ENCODE results near the gene CRYGD. TPM values are rescaled to one million over a fixed set of nuclear protein-coding genes. Genes with fewer than 3 reads are reported as not detected.
"Not testable (repeated sequence)": the region's sequence is repeated elsewhere in the genome, so short reads cannot be mapped to it uniquely, and the experiment has no call there.

The CRYGD gene
- polyA plus RNA-seq (2012; ENCODE audit: missing spikeins): not detected

DNA sequence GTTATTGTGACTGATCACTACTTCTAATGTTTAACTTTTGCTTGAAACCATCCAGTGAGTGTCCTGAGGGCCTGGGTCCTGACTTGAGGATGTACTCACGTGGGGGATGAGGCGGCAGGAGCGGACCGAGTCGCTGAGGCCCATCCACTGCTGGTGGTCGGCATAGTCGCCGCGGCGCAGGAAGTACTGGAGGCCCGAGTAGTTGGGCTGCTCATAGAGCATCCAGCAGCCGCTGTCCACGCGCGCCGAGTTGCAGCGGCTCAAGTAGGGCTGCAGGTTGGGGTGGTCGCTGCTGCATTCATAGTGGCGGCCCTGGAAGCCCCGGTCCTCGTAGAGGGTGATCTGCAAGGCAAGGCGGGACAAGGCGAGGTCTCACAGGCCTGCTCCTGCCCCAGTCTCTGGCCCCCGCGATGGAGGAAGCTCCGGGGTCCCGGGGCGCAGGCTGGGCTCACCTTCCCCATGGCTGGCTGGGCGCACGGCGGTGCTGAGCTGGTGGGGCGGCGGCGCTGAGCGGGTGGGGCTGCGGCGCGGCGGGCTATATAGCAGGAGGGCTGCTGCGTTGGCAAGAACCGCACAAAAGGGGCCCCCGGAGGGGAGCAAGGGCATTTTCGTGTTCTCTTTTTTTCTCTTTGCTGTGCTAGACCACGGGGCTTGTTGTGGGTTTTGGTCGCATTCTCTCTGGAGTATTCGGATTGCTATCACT is at the start of gene CRYGD:
TSS of gene CRYGD (minus strand) at position 512 of the 703 bp plus-strand sequence. CDS start at position 461, 51 bp downstream.
- not testable (repeated sequence) for FAIRE-seq; DNase-seq (ENCODE audit: insufficient read length)

DNA sequence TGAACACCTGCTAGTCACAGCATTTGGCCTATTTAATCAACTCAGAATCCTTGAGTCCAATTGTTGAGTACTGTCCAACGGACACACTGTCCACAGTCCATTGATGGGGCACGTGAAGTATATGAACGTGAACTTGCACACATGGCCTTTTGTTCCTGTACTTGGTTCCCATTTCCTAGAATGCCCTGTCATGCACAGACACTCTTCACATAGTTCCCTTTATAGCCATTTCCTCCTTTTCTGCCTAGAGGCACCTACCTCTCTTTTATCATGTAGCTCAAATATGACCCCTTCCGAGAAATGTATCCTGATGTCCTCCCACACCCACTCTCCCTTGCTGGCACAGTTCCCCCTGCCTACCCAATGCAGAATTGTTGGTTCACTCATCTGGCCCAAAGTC is 47.8 kb upstream of the CRYGD start:
- DNase-seq (ENCODE audit: insufficient read length) (no peak), FAIRE-seq (no peak)
- no peak for TF ChIP-seq TAF1 (IDR thresholded peaks at IDR 0.05; ENCODE audit: borderline replicate concordance, low read depth, low read length)
- no peak for TF ChIP-seq POLR2A (IDR thresholded peaks at IDR 0.05; ENCODE audit: low read depth, low read length)
- no peak for TF ChIP-seq POLR2AphosphoS5 (IDR thresholded peaks at IDR 0.05; ENCODE audit: low read depth, low read length)

DNA sequence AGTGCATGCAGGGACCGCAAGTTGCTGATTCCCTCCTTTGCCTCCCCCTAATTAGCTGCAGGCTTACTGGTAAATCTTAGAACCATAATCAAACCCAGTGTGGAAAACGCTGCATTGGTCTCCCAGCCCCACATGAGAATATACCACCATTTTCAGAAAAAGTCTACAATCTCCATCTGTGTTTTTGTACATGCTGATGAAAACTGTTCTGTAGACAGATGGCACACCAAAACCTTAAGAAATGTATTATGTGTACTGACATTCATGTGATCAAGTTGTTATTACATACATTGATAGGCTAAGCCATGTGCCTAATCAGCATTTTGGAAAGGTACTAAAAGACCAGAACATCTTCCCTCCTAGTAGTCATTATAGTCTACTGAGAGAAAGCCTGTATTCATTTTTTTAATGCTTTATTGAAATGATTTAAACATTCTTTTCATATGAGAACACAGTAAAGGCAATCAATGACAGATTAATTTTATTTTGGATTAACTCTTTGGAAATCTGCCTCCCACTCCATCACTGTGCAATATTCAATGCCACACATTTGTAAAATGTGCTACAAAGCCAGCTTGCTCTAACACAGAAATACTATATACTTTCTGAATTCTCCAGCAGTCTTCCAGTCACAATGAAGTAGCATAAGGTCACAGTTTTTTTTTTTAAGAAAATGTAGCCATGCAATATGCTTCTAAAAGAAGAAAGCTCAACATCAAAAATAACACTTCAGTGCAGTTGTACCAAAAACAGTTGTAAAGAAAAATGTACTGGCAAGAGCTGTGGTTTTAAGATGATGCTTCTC is 40.8 kb upstream of the CRYGD start:
- DNase-seq (ENCODE audit: insufficient read length): no peak
- FAIRE-seq: no peak
- TF ChIP-seq POLR2AphosphoS5 (IDR thresholded peaks at IDR 0.05; ENCODE audit: low read depth, low read length): no peak
- no peak for TF ChIP-seq TAF1 (IDR thresholded peaks at IDR 0.05; ENCODE audit: borderline replicate concordance, low read depth, low read length)
- TF ChIP-seq POLR2A (IDR thresholded peaks at IDR 0.05; ENCODE audit: low read depth, low read length): no peak

DNA sequence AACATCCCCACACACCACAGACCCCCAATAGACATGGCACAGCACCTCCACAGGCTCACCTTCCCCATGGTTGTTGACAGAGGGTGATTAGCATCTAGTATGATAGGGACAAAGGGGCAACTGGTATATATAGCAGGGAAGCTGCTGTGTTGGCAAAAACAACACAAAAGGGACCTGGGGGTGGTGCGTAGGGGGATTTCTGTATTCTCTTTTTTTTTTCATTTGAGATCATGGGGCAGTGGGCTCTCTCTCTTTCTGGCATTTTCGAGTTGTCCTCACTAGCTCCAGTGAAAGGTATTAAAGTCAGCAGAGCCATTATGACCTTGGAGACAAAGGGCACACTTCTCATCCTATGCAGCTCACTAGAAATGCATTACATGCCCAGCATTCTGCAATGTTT is 39.2 kb upstream of the CRYGD start, which contains the start of gene CRYGA:
TSS of gene CRYGA (minus strand) at position 101 of the 400 bp plus-strand sequence. CDS start at position 68, 33 bp downstream.
- DNase-seq (ENCODE audit: insufficient read length): no peak
- no peak for TF ChIP-seq TAF1 (IDR thresholded peaks at IDR 0.05; ENCODE audit: borderline replicate concordance, low read depth, low read length)
- no peak for TF ChIP-seq POLR2AphosphoS5 (IDR thresholded peaks at IDR 0.05; ENCODE audit: low read depth, low read length)
- no peak for FAIRE-seq

DNA sequence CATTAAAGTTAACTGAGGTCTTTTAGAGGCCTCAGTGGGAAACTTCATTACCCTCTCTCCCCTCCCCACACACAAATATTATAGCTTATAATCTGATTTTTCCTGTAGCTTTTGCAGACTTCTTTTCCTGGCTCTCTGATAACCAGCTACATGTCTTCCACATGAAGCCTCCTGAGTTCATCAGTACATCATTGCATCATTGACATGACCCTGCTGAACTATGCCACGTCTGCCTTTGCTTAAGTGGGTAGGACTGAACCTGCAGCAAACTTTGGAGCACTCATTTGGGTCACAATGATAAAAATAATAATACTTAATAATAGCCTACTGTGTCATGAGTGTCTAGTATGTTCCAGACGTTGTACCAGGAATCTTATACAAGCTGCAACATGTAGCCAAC is 32.1 kb upstream of the CRYGD start:
- TF ChIP-seq POLR2A (IDR thresholded peaks at IDR 0.05; ENCODE audit: low read depth, low read length) (no peak), TAF1 (IDR thresholded peaks at IDR 0.05; ENCODE audit: borderline replicate concordance, low read depth, low read length) (no peak), POLR2AphosphoS5 (IDR thresholded peaks at IDR 0.05; ENCODE audit: low read depth, low read length) (no peak)
- FAIRE-seq (no peak), DNase-seq (ENCODE audit: insufficient read length) (no peak)

DNA sequence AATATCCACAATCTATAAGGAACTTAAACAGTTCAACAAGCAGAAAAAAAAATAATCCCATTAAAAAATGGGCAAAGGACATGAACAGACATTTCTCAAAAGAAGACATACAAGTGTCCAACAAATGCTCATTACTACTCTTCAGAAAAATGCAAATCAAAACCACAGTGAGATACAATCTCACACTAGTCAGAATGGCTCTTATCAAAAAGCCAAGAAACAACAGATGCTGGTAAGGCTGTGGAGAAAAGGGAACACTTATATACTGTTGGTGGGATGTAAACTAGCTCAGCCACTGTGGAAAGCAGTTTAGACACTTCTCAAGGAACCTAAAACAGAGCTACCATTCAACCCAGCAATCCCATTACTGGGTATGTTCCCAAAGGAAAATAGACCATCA is 28.8 kb upstream of the CRYGD start:
- FAIRE-seq: no peak
- no peak for DNase-seq (ENCODE audit: insufficient read length)

DNA sequence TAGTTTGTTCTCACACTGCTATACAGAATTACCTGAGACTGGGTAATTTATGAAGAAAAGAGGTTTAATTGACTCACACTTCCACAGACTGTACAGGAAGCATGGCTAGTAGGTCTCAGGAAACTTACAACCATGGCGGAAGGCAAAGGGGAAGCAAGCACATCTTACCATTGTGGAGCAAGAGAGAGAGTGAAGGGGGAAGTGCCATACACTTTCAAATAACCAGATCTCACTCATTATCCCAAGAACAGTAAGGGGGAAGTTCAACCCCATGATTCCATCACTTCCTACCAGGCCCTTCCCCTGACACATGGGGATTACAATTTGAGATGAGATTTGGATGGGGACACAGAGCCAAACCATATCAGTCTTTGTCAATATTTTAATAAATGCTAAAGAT is 26.6 kb upstream of the CRYGD start:
- FAIRE-seq: no peak
- no peak for DNase-seq (ENCODE audit: insufficient read length)
- TF ChIP-seq POLR2AphosphoS5 (IDR thresholded peaks at IDR 0.05; ENCODE audit: low read depth, low read length): no peak
- no peak for TF ChIP-seq POLR2A (IDR thresholded peaks at IDR 0.05; ENCODE audit: low read depth, low read length)
- TF ChIP-seq TAF1 (IDR thresholded peaks at IDR 0.05; ENCODE audit: borderline replicate concordance, low read depth, low read length): no peak

More for the DNA sequence above, 28.8 kb upstream of the CRYGD start:
- no peak for TF ChIP-seq POLR2A (IDR thresholded peaks at IDR 0.05; ENCODE audit: low read depth, low read length)
- no peak for TF ChIP-seq TAF1 (IDR thresholded peaks at IDR 0.05; ENCODE audit: borderline replicate concordance, low read depth, low read length)
- TF ChIP-seq POLR2AphosphoS5 (IDR thresholded peaks at IDR 0.05; ENCODE audit: low read depth, low read length): no peak

DNA sequence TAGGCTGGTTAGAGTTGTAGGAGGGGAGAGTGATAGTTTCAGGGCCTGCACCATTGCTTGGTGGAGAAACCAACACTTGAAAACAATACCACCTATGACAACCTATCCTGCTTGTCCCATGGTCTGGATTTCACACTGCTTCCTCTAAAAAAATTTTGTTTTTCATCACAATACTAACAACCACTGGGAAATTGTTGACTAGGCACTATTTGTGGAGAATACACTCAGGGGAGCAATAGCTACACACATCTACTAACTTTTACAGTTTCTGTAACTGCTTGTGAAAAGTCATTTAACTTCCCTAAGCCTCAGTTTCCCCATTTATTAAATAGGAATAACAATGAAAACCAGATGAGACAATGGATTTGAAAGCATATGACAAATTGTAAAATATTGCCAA is 25.8 kb upstream of the CRYGD start:
- DNase-seq (ENCODE audit: insufficient read length): no peak

DNA sequence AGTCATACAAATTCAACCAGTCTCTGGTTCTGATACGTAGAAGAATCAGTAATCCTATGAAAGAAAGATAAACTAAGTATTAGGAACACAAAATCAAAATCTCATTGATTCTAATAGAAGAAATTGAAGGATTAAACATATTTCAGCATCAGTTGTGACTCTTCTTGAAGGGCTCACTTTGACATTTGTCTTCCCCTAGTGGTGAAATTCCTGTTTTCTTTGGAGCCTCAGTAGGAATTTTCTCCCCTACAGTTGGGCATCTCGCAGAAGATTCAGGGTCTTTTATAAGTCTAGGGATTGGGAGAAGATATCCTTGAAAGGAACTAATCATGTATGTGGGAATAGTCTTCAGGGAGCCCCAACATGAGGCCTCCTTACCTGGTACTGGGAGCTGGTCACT is 24.5 kb upstream of the CRYGD start:
- no peak for TF ChIP-seq POLR2AphosphoS5 (IDR thresholded peaks at IDR 0.05; ENCODE audit: low read depth, low read length)
- TF ChIP-seq TAF1 (IDR thresholded peaks at IDR 0.05; ENCODE audit: borderline replicate concordance, low read depth, low read length): no peak
- no peak for TF ChIP-seq POLR2A (IDR thresholded peaks at IDR 0.05; ENCODE audit: low read depth, low read length)
- no peak for DNase-seq (ENCODE audit: insufficient read length)
- FAIRE-seq: no peak

More for the DNA sequence above, 25.8 kb upstream of the CRYGD start:
- no peak for TF ChIP-seq POLR2AphosphoS5 (IDR thresholded peaks at IDR 0.05; ENCODE audit: low read depth, low read length)
- TF ChIP-seq POLR2A (IDR thresholded peaks at IDR 0.05; ENCODE audit: low read depth, low read length): no peak
- no peak for TF ChIP-seq TAF1 (IDR thresholded peaks at IDR 0.05; ENCODE audit: borderline replicate concordance, low read depth, low read length)
- FAIRE-seq: no peak

DNA sequence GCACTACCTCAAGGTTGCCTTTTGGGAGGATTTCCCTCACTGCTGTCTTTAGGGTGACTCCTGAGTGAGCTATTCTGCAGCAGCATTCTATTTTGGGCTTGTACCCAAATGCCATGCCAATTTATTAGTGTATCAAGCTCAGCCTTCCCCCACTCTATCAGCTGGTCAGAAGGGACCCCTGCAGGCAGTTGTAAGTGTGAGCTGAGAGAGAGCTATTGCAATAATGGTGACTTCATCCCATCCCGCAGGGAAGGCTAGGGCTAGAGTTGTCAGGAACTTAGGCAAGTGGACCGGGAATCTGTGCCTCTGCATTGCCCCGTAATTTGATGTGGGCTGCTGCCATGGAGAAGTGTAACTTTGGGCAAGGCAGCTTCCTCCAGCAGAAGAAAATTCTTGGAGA is 23.4 kb upstream of the CRYGD start:
- DNase-seq (ENCODE audit: insufficient read length) (no peak), FAIRE-seq (no peak)
- TF ChIP-seq POLR2A (IDR thresholded peaks at IDR 0.05; ENCODE audit: low read depth, low read length): no peak
- TF ChIP-seq POLR2AphosphoS5 (IDR thresholded peaks at IDR 0.05; ENCODE audit: low read depth, low read length): no peak
- TF ChIP-seq TAF1 (IDR thresholded peaks at IDR 0.05; ENCODE audit: borderline replicate concordance, low read depth, low read length): no peak

DNA sequence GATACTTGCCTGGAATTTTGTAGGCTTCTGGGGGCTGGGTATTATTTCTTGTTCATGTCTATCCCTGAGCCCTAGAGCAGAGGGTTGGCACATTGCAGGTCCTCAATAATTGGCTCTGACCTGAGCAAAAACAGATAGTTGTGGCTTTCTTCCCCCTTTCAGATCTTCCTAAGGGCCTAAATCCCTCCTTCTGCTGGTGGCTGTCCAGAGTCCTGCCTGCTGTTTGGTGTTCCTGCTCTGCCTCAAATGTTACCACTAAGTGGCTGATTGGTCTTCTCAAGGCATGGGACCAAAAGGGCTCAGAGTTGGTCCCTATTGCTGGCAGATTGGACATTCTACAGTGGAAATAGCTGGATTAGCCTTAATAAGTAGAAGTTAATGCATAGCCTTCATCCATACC is 22.7 kb upstream of the CRYGD start:
- no peak for TF ChIP-seq POLR2AphosphoS5 (IDR thresholded peaks at IDR 0.05; ENCODE audit: low read depth, low read length)
- no peak for TF ChIP-seq POLR2A (IDR thresholded peaks at IDR 0.05; ENCODE audit: low read depth, low read length)
- no peak for TF ChIP-seq TAF1 (IDR thresholded peaks at IDR 0.05; ENCODE audit: borderline replicate concordance, low read depth, low read length)
- FAIRE-seq: no peak

DNA sequence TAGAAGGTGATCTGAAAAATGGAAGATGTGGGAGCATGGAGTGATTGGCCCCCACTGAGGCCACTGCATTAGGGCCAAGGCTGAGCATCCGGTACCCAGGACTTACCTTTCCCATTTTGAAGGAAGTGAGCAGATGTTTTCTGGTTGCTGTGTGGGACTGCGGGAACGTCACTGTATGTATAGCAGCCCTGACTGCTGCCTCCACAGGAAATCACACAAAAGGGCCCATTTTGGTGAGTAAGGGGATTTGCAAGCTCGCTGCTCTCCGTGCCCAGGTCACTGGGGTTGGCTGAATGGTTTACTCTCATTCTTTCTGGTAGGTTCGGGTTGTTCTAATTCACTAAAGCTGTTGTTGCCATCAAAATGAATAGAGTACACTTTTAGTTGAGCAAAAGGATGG is 21.7 kb upstream of the CRYGD start, which contains the start of gene CRYGB:
TSS of gene CRYGB (minus strand) at position 153 of the 400 bp plus-strand sequence. CDS start at position 115, 38 bp downstream.
- DNase-seq (ENCODE audit: insufficient read length): no peak
- TF ChIP-seq TAF1 (IDR thresholded peaks at IDR 0.05; ENCODE audit: borderline replicate concordance, low read depth, low read length): no peak
- TF ChIP-seq POLR2A (IDR thresholded peaks at IDR 0.05; ENCODE audit: low read depth, low read length): no peak
- TF ChIP-seq POLR2AphosphoS5 (IDR thresholded peaks at IDR 0.05; ENCODE audit: low read depth, low read length): no peak
- FAIRE-seq: no peak

More for the DNA sequence above, 22.7 kb upstream of the CRYGD start:
- DNase-seq (ENCODE audit: insufficient read length): no peak
